Activated T-cell treated with anti-CD3 and anti-CD28 coated beads, Interleukin-2, amount 50 U/mL, for 1 hour (primary cell): ENCODE results near the gene CHST8.
"Not testable (repeated sequence)": the region's sequence is repeated elsewhere in the genome, so short reads cannot be mapped to it uniquely, and the experiment has no call there.

Experiments
- DNase-seq: peaks from one replicate; pipeline ENCODE4 v3.0.0-alpha.2; 2020

CHST8 gene

GRCh38 chr19:33621811-33622504 lies at the start of gene CHST8:
Gene CHST8, plus strand, starts transcription at chr19:33621953. Its CDS starts 67,309 bp downstream, at chr19:33689262.
- no peak for DNase-seq

DNA sequence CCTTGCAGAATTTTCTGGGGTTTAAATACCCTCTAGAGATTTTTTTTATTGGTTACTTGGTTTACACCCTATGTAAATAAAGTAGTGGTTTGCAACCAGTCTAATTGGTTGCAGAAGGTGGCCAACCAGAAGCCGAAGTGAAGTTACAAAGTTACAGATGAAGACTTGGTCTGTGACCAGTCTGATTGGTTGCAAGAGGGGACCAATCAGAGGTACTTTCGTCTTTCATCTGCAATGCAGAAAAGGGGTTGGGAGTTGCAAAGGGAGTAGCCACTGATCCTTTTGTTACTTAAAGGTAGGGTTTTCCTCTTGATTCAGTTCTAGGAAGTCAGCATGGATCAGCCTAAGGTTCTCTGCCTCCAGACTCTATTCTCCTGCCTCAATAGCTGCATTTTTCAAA lies 48.8 kb upstream of the CHST8 start:
- no peak for DNase-seq

DNA sequence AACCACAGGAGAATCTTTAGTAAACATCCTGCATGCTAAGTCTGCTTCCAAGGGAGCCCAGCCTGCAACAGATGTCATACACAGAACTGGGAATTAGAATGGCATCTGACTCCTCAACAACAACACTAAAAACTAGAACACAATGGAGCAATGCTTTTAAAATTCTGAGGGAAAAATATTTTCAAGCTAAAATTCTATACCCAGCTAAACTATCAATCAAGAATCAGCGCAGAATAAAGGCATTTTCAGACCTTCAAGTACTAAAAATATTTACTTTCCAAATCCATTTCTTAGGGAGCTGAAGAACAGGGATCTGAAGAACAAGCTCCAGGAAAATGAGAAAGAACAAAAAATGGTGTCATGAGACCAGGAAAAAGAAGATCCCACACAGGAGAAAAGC lies 46.9 kb upstream of the CHST8 start:
- DNase-seq, result no peak

- no peak for DNase-seq
Measured at GRCh38 chr19:33578697-33579096, 43.1 kb upstream of the CHST8 start.

DNA sequence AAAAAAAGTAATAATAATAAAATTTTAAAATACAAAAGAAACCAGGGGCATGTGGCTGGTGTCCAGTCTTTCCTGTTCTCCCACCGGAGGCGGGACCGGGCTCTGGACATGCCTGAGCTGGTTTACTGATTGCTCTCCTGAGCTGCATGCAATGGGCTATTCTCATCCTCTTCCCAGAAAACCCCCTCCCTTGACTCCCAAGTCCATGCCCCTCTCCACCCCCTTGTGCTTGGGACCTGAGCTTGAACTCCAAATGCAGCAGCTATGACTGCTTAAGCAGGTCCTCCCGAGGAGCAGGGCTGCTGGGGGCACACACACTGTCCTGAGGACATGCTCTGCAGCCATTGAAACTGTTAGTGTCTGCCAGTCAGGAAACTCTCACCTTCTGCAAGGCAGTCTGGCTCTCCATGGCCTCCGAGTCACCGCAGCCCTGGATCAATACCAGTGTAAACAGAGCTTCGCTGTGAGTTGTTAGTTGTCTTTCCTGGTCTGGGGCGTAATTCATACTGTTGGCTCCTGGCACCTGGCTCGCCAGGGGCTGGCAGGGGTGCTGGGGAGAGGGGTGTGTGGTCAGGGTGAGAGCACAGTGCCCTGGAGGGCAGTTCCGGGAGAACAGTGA lies 41.6 kb upstream of the CHST8 start:
- no peak for DNase-seq

DNA sequence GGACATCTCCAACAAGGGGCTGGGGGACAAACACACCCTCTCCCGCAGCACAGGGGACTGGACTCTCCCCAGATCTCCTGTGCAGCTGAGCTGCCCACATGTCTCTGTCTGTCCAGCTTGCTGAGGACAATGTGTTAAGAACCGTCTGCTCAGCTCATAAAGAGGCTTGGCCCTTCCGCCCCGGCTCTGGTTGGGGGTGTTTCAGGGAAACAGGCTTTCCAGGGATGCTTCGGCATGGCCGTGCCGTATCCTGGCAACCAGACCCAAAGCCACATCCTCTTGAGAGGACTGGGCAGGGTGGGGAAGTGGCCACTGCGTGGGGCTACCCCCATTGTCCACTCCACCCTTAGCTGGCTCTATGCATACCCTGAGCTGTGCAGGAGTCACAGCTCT lies 41.1 kb upstream of the CHST8 start:
- DNase-seq, result no peak

GRCh38 chr19:33582914-33583313 lies 38.8 kb upstream of the CHST8 start:
- DNase-seq, result no peak

- DNase-seq, result no peak
Measured at GRCh38 chr19:33587150-33587549, 34.6 kb upstream of the CHST8 start.

GRCh38 chr19:33590224-33590623 lies 31.5 kb upstream of the CHST8 start:
- no peak for DNase-seq

- DNase-seq, result no peak
Measured at GRCh38 chr19:33595783-33596182, 26.0 kb upstream of the CHST8 start.

- DNase-seq, result no peak
Measured at GRCh38 chr19:33601583-33601982, 20.2 kb upstream of the CHST8 start.

DNA sequence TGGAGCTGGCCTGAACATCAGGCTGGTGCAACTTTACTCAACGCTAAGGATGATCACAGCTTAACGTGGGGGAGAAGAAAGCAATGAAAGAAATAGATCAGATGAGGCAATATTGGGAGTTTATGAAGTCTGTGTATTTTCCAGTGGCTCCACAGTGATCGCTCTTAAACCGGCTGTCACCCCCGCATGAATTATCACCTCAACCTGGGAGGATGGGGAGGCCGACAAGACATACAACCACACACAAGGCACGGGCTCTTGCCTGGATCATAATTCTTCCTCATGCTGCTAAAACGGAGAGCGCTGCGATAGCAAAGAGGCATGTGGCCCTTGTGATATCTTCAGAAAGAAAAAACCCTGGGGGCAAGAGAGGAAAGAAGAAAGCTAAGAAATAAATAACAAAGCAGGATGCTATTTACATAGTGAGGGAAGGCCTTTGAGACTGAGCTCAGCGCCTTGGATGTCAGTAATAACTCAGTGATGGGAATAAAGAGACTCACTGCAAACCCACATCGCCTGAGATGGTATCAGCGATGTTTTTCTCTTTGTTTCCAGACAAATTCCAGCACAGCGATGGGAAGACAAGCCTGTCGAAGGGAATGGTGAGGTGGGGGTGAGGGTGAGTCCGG lies 19.1 kb upstream of the CHST8 start:
- no peak for DNase-seq

GRCh38 chr19:33603377-33603776 lies 18.4 kb upstream of the CHST8 start:
- no peak for DNase-seq

GRCh38 chr19:33604651-33605050 lies 17.1 kb upstream of the CHST8 start:
- DNase-seq, result no peak

DNA sequence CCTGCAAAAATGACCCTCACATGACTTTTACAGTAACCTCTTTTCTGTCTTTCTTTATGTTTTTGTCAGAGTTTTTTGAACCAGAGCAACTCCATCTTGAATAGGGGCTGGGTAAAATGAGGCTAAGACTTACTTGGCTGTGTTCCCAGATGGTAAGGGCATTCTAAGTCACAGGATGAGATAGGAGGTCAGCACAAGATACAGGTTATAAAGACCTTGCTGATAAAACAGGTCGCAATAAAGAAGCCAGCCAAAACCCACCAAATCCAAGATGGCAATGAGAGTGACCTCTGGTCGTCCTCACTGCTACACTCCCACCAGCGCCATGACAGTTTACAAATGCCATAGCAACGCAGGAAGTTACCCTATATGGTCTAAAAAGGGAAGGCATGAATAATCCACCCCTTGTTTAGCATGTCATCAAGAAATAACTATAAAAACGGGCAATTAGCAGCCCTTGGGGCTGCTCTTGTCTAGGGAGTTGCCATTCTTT lies 15.9 kb upstream of the CHST8 start:
- DNase-seq, result not testable (repeated sequence)

- DNase-seq, result no peak
Measured at GRCh38 chr19:33606556-33606955, 15.2 kb upstream of the CHST8 start.

DNA sequence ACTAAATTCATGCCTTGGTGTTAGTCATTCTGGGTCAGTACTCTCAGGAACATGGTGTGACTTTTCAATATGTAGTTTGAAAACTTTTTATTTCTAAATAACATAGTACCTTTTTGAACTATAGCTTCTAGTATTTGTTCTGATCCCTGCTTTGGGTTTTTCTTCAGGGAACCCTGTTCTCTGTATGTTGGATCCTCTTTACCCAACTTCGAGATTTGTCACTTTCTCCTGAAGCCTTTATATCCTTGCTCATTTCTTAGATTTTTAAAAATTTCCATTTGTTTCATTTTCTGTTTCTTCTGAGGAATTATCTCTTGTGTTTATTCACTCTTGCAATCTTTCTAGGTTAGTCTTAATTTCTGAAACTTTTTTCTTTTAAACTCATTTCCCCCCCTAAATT lies 12.4 kb upstream of the CHST8 start:
- no peak for DNase-seq

DNA sequence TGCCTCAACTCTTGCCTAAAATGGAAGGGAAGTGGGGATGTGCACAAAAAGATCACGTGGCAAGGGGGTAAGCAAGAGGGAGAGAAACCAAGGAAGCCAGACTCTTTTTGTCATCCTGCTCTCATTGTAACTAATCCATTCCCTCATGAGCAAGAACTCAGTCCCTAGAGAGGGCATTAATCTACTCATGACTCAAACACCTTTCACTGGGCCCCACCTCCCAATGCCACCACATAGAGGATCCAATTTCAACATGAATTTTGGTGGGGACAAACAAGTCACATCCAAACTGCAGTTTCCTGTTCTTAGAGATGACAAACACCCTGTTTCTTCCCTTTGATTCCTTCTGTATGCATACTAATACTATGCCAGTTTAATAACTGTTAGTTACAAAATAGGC lies 11.2 kb upstream of the CHST8 start:
- DNase-seq, result no peak

- no peak for DNase-seq
Measured at GRCh38 chr19:33612928-33613619, 8.7 kb upstream of the CHST8 start.

DNA sequence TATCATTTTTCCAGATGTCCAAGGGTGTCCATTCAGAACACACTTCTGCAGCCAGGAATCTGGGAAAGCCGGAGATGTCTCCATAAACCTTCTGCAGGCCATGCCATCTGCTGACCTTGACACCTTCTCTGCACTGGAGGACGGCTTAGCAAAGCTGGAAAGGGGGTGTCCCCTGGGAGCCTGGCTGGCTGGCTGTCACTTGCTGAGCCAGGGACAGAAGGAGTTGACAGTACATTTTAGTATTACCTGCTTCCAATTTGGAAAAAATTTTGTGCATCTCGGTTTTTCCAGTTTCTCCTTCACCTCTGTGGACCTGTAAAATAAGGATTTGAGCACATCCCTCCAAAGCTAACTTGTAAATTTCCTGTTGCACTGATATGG lies 8.1 kb upstream of the CHST8 start:
- DNase-seq, result no peak

GRCh38 chr19:33616346-33616745 lies 5.4 kb upstream of the CHST8 start:
- DNase-seq, result no peak

- DNase-seq, result no peak
Measured at GRCh38 chr19:33616857-33617256, 4.9 kb upstream of the CHST8 start.

- not testable (repeated sequence) for DNase-seq
Measured at GRCh38 chr19:33618363-33618762, 3.4 kb upstream of the CHST8 start.

GRCh38 chr19:33618884-33619283 lies 2.9 kb upstream of the CHST8 start:
- no peak for DNase-seq
